Measurements from ENCODE around the gene KHSRP. TPM values are rescaled to one million over a fixed set of nuclear protein-coding genes. Genes with fewer than 3 reads are reported as not detected.

The KHSRP gene
- total and polyA plus RNA-seq, 2 of the 13 experiments (the other 11 are each of a cell fraction or from before 2014, with no cell fraction given) = 72.1 to 129 TPM

DNA sequence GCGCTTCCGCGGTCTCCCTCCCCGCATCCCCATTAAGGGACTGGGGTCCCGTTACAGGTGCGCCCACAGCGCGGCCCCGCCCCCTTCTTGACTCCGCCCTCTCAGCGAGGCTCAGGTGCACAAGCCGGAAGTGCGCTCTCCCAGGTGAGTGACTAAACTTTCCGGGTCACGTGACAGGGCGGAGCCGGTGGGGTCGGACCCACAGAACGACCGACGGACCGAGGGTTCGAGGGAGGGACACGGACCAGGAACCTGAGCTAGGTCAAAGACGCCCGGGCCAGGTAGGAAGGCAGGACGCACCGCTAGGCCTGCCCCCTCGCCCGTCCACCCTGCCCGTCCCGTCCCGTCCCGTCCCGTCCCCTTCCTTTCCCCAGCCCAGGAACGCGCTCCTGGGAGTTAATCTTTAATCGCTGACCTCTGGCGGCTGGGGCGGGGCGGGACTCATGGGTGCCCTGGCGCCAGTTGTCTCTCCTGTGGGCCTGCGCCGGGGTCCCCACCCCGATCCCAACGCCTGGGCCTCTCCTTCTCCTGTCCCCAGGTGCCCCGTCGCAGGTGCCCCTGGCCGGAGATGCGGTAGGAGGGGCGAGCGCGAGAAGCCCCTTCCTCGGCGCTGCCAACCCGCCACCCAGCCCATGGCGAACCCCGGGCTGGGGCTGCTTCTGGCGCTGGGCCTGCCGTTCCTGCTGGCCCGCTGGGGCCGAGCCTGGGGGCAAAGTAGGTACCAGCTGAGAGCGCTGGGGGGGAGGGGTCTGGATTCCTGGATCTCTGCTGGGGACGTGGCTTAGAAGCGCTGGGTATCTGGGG, 39.7 kb upstream of the KHSRP start, which contains the start of gene CRB3 (continued):
- peak; percentile 85; the same call in 1 of the 2 replicates for TF ChIP-seq HNRNPUL1 (IDR thresholded peaks at IDR 0.05; ENCODE audit: low read depth, low read length)
- TF ChIP-seq U2AF2 (IDR thresholded peaks at IDR 0.05; ENCODE audit: low read depth, low read length) = no peak
- TF ChIP-seq, protein P1, sequence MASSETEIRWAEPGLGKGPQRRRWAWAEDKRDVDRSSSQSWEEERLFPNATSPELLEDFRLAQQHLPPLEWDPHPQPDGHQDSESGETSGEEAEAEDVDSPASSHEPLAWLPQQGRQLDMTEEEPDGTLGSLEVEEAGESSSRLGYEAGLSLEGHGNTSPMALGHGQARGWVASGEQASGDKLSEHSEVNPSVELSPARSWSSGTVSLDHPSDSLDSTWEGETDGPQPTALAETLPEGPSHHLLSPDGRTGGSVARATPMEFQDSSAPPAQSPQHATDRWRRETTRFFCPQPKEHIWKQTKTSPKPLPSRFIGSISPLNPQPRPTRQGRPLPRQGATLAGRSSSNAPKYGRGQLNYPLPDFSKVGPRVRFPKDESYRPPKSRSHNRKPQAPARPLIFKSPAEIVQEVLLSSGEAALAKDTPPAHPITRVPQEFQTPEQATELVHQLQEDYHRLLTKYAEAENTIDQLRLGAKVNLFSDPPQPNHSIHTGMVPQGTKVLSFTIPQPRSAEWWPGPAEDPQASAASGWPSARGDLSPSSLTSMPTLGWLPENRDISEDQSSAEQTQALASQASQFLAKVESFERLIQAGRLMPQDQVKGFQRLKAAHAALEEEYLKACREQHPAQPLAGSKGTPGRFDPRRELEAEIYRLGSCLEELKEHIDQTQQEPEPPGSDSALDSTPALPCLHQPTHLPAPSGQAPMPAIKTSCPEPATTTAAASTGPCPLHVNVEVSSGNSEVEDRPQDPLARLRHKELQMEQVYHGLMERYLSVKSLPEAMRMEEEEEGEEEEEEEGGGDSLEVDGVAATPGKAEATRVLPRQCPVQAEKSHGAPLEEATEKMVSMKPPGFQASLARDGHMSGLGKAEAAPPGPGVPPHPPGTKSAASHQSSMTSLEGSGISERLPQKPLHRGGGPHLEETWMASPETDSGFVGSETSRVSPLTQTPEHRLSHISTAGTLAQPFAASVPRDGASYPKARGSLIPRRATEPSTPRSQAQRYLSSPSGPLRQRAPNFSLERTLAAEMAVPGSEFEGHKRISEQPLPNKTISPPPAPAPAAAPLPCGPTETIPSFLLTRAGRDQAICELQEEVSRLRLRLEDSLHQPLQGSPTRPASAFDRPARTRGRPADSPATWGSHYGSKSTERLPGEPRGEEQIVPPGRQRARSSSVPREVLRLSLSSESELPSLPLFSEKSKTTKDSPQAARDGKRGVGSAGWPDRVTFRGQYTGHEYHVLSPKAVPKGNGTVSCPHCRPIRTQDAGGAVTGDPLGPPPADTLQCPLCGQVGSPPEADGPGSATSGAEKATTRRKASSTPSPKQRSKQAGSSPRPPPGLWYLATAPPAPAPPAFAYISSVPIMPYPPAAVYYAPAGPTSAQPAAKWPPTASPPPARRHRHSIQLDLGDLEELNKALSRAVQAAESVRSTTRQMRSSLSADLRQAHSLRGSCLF (CRISPR knock-in tag; IDR thresholded peaks at IDR 0.05; ENCODE audit: borderline replicate concordance) = no peak
- no peak for TF ChIP-seq ZNF143 (CRISPR knock-in tag; IDR thresholded peaks at IDR 0.05)
- no peak for TF ChIP-seq POLR2AphosphoS2 (IDR thresholded peaks at IDR 0.05; ENCODE audit: low read depth, low read length)
- no peak for TF ChIP-seq KDM6A (CRISPR knock-in tag; IDR thresholded peaks at IDR 0.05; ENCODE audit: low read depth)
- no peak for TF ChIP-seq RFX1 (IDR thresholded peaks at IDR 0.05)
- TF ChIP-seq ZFP90 (CRISPR knock-in tag; IDR thresholded peaks at IDR 0.05; ENCODE audit: borderline replicate concordance) = no peak
- TF ChIP-seq ZNF556 (CRISPR knock-in tag; IDR thresholded peaks at IDR 0.05; ENCODE audit: borderline replicate concordance) = no peak
- TF ChIP-seq FOSL2 (CRISPR knock-in tag; IDR thresholded peaks at IDR 0.05) = peak; percentile 56
- TF ChIP-seq ZC3H13 (CRISPR knock-in tag; IDR thresholded peaks at IDR 0.05) = no peak
- no peak for TF ChIP-seq FOXA3 (CRISPR knock-in tag; IDR thresholded peaks at IDR 0.05)
- peak; percentile 65; the same call in 1 of the 2 replicates for TF ChIP-seq EED (CRISPR knock-in tag; IDR thresholded peaks at IDR 0.05)
- no peak for TF ChIP-seq SMYD3 (CRISPR knock-in tag; IDR thresholded peaks at IDR 0.05)
- TF ChIP-seq, protein P2, sequence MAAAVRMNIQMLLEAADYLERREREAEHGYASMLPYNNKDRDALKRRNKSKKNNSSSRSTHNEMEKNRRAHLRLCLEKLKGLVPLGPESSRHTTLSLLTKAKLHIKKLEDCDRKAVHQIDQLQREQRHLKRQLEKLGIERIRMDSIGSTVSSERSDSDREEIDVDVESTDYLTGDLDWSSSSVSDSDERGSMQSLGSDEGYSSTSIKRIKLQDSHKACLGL (CRISPR knock-in tag; IDR thresholded peaks at IDR 0.05) = peak; percentile 33; the same call in 1 of the 2 replicates
- no peak for TF ChIP-seq RERE (CRISPR knock-in tag; IDR thresholded peaks at IDR 0.05; ENCODE audit: low read depth)
- peak; percentile 49; the same call in 1 of the 2 replicates for TF ChIP-seq HIVEP1 (CRISPR knock-in tag; IDR thresholded peaks at IDR 0.05)
- no peak for TF ChIP-seq ZNF879 (CRISPR knock-in tag; IDR thresholded peaks at IDR 0.05)
- TF ChIP-seq ZNF790 (CRISPR knock-in tag; IDR thresholded peaks at IDR 0.05; ENCODE audit: borderline replicate concordance) = no peak
- no peak for TF ChIP-seq TP53 (CRISPR knock-in tag; conservative IDR thresholded peaks at IDR 0.05)
